Esophagus muscularis mucosa (tissue), 4 donors: ENCODE measurements around the gene TIMMDC1. TPM values are rescaled to one million over a fixed set of nuclear protein-coding genes. Genes with fewer than 3 reads are reported as not detected.
"Not testable (repeated sequence)": the region's sequence is repeated elsewhere in the genome, so short reads cannot be mapped to it uniquely, and the experiment has no call there.

Experiments used
- DNase-seq: peaks from one replicate; pipeline ENCODE4 v3.0.0-alpha.2; 2017; ENCODE audit errors: extremely low spot score
- H3K27ac ChIP-seq, 4 donors: fragments of 200-600 bp; sonication (generic); replicated peaks in 1 of 4; 1 replicate in 3 of 4; 2 replicates in 1 of 4; pipeline ENCODE4 v1.5.1; 2016 to 2019; ENCODE audit warnings: mild to moderate bottlenecking in 1 of 4
- H3K27me3 ChIP-seq, 4 donors: fragments of 200-600 bp; sonication (generic); one replicate each; pipeline versions ENCODE4 v1.5.1 to v1.6.0; 2016 to 2019
- H3K36me3 ChIP-seq, 4 donors: fragments of 200-600 bp; sonication (generic); one replicate each; pipeline ENCODE4 v1.5.1; 2016 to 2019
- H3K4me1 ChIP-seq, 4 donors: fragments of 200-600 bp; sonication (generic); one replicate each; pipeline ENCODE4 v1.5.1; 2016 to 2019
- H3K4me3 ChIP-seq, 4 donors: fragments of 200-600 bp; sonication (generic); 1 replicate in 2 of 4; 2 replicates in 2 of 4; pipeline ENCODE4 v1.5.1; 2016 to 2019; ENCODE audit warnings: mild to moderate bottlenecking in 4 of 4, moderate library complexity in 1 of 4
- H3K9me3 ChIP-seq, 4 donors: fragments of 200-600 bp; sonication (generic); 1 replicate in 3 of 4; 2 replicates in 1 of 4; pipeline ENCODE4 v1.5.1; 2016 to 2019
- EP300 ChIP-seq: sonication (generic); formaldehyde crosslinking; IDR thresholded peaks from one replicate; pipeline ENCODE4 v1.6.1; 2017; ENCODE audit warnings: antibody characterized with exemption
- POLR2A ChIP-seq: fragments of 450-650 bp; IDR thresholded peaks from one replicate; pipeline ENCODE4 v1.6.1; 2017; ENCODE audit warnings: antibody characterized with exemption, moderate library complexity, mild to moderate bottlenecking, low read depth
- POLR2AphosphoS5 ChIP-seq, 2 donors: sonication (generic); formaldehyde crosslinking; IDR thresholded peaks; one replicate each; pipeline ENCODE4 v1.6.1; 2017; ENCODE audit warnings: antibody characterized with exemption in 2 of 2
- WGBS: methylation state at CpG from one replicate; pipeline ENCODE4 v1.1.5; 2018; 5-methylcytosine and 5-hydroxymethylcytosine counted together
- intact Hi-C: fragments of 100-400 bp; cut with DNase I; formaldehyde crosslinking; loops from one replicate; pipeline ENCODE4 v1.15.1; 2023
- total RNA-seq, 4 donors: library from RNA; depleted of rRNA; stranded (reverse); fragments of >200 nt; gene quantifications; one replicate each; pipeline versions ENCODE4 v1.1.0 to v1.2.1, GENCODE V29; 2016
- TF ChIP-seq, protein P1 (sequence below), 3 experiments: fragments of 200-600 bp in 2 of 3; fragments of 450-650 bp in 1 of 3; sonication (generic) in 2 of 3; IDR thresholded peaks; one replicate each; pipeline ENCODE4 v1.5.1; 2017 to 2019; ENCODE audit warnings: antibody characterized with exemption in 3 of 3, mild to moderate bottlenecking in 2 of 3, moderate library complexity in 1 of 3

Gene TIMMDC1
- total RNA-seq, 4 donors from 2014 or later, result 45.7 to 63.9 (median 54.7) TPM

DNA sequence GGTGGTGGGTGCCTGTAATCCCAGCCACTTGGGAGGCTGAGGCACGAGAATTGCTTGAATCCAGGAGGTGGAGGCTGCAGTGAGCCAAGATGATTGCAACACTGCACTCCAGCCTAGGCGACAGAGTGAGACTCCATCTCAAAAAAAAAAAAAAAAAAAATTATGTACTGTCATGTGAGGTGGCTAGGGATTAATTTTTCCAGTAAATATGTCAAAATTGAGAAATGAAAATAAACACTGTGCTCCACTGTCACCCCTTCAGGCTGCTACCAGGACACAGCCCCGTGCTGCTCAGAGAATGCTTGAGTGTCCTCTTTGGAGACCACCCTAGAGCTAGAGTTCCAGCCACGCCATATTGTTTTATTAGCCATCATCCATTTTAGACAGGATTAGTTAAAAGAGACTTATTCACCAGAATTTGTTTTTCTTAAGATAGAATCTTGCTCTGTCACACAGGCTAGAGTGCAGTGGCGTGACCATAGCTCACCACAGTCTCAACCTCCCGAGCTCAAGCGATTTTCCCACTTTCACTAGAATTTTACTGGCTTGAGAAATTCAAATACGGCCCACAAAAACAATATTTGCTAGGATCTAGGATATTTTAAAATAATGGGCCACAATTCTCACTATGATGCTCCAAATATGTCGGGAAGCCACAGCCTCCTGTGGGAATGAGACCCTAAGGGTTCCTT, 60.4 kb downstream of the TIMMDC1 start:
- H3K9me3 ChIP-seq, result no peaks in the 10 kb centered on the region
- intact Hi-C loops, result no loop called here
- no peaks in the 10 kb centered on the region for H3K36me3 ChIP-seq
- no peak for TF ChIP-seq POLR2A
- TF ChIP-seq, protein P1, sequence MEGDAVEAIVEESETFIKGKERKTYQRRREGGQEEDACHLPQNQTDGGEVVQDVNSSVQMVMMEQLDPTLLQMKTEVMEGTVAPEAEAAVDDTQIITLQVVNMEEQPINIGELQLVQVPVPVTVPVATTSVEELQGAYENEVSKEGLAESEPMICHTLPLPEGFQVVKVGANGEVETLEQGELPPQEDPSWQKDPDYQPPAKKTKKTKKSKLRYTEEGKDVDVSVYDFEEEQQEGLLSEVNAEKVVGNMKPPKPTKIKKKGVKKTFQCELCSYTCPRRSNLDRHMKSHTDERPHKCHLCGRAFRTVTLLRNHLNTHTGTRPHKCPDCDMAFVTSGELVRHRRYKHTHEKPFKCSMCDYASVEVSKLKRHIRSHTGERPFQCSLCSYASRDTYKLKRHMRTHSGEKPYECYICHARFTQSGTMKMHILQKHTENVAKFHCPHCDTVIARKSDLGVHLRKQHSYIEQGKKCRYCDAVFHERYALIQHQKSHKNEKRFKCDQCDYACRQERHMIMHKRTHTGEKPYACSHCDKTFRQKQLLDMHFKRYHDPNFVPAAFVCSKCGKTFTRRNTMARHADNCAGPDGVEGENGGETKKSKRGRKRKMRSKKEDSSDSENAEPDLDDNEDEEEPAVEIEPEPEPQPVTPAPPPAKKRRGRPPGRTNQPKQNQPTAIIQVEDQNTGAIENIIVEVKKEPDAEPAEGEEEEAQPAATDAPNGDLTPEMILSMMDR (IDR thresholded peaks at IDR 0.05), result no peak
- TF ChIP-seq EP300, result no peak
- no peak for TF ChIP-seq POLR2AphosphoS5 (IDR thresholded peaks at IDR 0.05)
- no peaks in the 10 kb centered on the region for H3K27me3 ChIP-seq
- H3K4me1 ChIP-seq, result peaks cover 0 to 5% (median 0%) of the 10 kb centered on the region in 4 donors
- DNase-seq, result no peak
- WGBS, result 95% methylated on average over 9 of the region's 9 CpGs
- no peak overlapping the region for H3K4me3 ChIP-seq
- no peak overlapping the region for H3K27ac ChIP-seq

DNA sequence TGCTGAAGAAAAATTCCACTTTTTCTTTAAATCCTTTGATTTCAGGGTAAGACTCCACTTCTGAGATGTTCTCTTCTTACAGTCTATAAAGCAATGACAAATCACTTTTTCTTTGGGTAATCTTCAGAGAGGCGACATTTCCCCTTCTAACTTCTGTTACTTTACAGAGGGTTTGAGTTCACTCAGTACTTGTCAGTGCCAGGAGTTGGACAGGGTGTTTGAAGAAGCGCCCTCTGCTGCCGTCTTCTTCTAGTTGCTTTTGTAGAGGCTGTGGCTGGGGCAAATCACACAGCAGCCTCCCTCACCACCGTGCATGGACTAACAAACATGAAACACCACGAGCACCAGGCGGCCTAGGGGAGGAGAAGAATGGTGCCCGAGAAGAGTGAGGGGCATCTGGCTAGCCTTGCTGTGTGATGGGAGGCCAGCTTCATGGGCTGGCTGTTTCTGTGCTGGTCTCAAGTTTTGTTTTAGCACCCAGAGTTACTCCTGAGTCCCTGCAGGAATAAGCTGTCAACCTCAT, 61.2 kb downstream of the TIMMDC1 start, which contains the start of gene CD80:
Gene CD80 (minus strand): TSS at position 174 of the 523 bp plus-strand sequence. CDS start 1,886 bp downstream, outside the sequence.
- Histone ChIP-seq H3K4me1 (peaks cover 0 to 5% (median 0%) of the 10 kb centered on the region in 4 donors), H3K4me3 (no peak within 1 kb of the TSS), H3K27me3 (no peaks in the 10 kb centered on the region), H3K27ac (no peak within 1 kb of the TSS), H3K36me3 (no peaks in the 10 kb centered on the region), H3K9me3 (no peaks in the 10 kb centered on the region)
- 35% methylated on average over 3 of the region's 7 CpGs for WGBS
- DNase-seq, result no peak
- intact Hi-C loops, result no loop called here
- TF ChIP-seq EP300 (no peak), POLR2A (no peak), POLR2AphosphoS5 (IDR thresholded peaks at IDR 0.05) (no peak)
- TF ChIP-seq, protein P1 (IDR thresholded peaks at IDR 0.05), result peak; percentile 14 to 25 (median 21)

DNA sequence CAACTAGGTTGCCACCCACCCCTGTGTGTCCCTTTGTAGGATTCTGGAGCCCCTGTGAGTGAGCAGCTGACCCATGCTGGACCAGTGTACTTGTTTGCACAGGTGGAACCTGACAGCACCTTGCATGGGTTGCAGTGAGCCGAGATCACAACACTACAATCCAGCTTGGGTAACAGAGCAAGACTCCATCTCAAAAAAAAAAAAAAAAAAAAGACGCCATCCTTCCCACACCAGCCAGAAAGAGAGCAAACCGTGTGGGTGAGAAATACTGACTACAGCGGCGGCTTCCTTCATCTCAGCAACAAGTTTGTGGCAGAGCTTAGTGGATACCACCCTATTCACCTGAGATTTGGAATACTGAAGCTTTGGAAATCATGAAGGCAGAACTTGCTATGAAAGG, 61.8 kb downstream of the TIMMDC1 start:
- TF ChIP-seq EP300 (no peak), POLR2AphosphoS5 (IDR thresholded peaks at IDR 0.05) (no peak), POLR2A (no peak)
- TF ChIP-seq, protein P1 (IDR thresholded peaks at IDR 0.05), result no peak
- intact Hi-C loops, result no loop called here
- Histone ChIP-seq H3K4me3 (no peak overlapping the region), H3K9me3 (no peaks in the 10 kb centered on the region), H3K27me3 (no peaks in the 10 kb centered on the region), H3K4me1 (peaks cover 0 to 5% (median 0%) of the 10 kb centered on the region in 4 donors), H3K27ac (no peak overlapping the region), H3K36me3 (no peaks in the 10 kb centered on the region)
- 94% methylated on average over 4 of the region's 5 CpGs for WGBS
- DNase-seq, result no peak

DNA sequence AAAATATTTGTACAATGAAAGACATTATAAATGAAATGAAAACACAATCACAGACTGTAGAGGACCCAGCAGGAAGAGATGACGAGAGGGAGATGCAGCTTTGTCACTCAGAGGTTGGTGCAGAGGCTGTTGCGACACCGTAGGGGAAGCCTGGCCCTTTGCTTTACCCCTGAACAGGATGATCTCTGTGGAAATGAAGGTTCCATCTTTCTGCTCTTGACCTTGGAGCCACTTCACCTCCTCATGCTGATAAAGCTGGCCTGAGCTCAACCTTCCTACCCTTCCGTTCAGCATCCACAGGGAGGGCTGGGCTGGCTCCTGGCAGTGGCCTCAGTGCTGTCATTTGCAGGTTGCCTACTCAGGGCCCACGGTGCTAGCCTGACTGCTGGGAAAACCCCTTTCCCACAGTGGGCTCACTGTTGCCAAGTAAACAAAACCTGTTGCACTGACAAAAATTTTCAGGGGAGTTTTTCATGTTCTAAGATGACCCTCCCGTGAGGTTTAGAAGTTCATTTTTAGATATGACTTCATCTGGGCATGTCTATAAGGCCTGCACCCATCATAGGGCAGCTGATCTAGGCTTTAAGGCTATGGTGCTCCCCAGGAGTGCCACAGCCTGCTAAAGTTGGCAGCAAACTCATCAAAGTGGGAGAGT, 64.1 kb downstream of the TIMMDC1 start:
- Histone ChIP-seq H3K36me3 (no peaks in the 10 kb centered on the region), H3K27me3 (no peaks in the 10 kb centered on the region), H3K27ac (no peak overlapping the region), H3K9me3 (no peaks in the 10 kb centered on the region), H3K4me3 (no peak overlapping the region), H3K4me1 (peaks cover 0 to 5% (median 0%) of the 10 kb centered on the region in 4 donors)
- intact Hi-C loops, result no loop called here
- TF ChIP-seq POLR2A, result no peak
- no peak for TF ChIP-seq POLR2AphosphoS5 (IDR thresholded peaks at IDR 0.05)
- TF ChIP-seq EP300, result no peak
- TF ChIP-seq, protein P1 (IDR thresholded peaks at IDR 0.05), result no peak
- no peak for DNase-seq
- 58% methylated on average over 6 of the region's 6 CpGs for WGBS

DNA sequence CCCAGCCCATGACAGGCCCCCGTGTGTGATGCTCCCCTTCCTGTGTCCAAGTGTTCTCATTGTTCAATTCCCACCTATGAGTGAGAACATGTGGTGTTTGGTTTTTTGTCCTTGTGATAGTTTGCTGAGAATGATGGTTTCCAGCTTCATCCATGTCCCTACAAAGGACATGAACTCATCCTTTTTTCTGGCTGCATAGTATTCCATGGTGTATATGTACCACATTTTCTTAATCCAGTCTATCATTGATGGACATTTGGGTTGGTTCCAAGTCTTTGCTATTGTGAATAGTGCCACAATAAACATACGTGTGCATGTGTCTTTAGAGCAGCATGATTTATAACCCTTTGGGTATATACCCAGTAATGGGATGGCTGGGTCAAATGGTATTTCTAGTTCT, 65.0 kb downstream of the TIMMDC1 start:
- H3K9me3 ChIP-seq, H3K4me3 ChIP-seq, intact Hi-C loops, H3K27ac ChIP-seq, H3K27me3 ChIP-seq, H3K36me3 ChIP-seq, DNase-seq, H3K4me1 ChIP-seq: not testable (repeated sequence)
- WGBS, result 96% methylated on average over 2 of the region's 2 CpGs
